Type B pancreatic cell (in vitro differentiated cells): ENCODE results near the gene MPHOSPH10. TPM values are rescaled to one million over a fixed set of nuclear protein-coding genes. Genes with fewer than 3 reads are reported as not detected.
"Not testable (repeated sequence)": the region's sequence is repeated elsewhere in the genome, so short reads cannot be mapped to it uniquely, and the experiment has no call there.

Source experiments
- DNase-seq: peaks from one replicate; pipeline ENCODE4 v3.0.0; 2021; ENCODE audit warnings: mixed read lengths; ENCODE audit not compliant: unreplicated experiment; ENCODE audit errors: extremely low spot score
- H3K27ac Mint-ChIP-seq: 2 replicates; pipeline ENCODE4 v1.8.0; 2021; ENCODE audit warnings: mild to moderate bottlenecking, mixed read lengths
- H3K27me3 Mint-ChIP-seq: 2 replicates; pipeline ENCODE4 v1.8.0; 2021; ENCODE audit warnings: mixed read lengths
- H3K36me3 Mint-ChIP-seq: 2 replicates; pipeline ENCODE4 v1.8.0; 2021; ENCODE audit warnings: mixed read lengths
- H3K4me1 Mint-ChIP-seq: one replicate; pipeline ENCODE4 v1.8.0; 2021; ENCODE audit warnings: mixed read lengths; ENCODE audit not compliant: unreplicated experiment
- H3K4me3 Mint-ChIP-seq: 2 replicates; pipeline ENCODE4 v1.8.0; 2021; ENCODE audit warnings: mild to moderate bottlenecking, mixed read lengths
- H3K9me3 Mint-ChIP-seq: 2 replicates; pipeline ENCODE4 v1.8.0; 2021; ENCODE audit warnings: mixed read lengths
- total RNA-seq: library from RNA; stranded (reverse); gene quantifications from 2 replicates; pipeline ENCODE4 v1.2.1, GENCODE V29; 2021; ENCODE audit warnings: low replicate concordance
- TF ChIP-seq, protein P1 (sequence below): fragments of 200-600 bp; sonication (generic); conservative IDR thresholded peaks from 2 replicates; pipeline ENCODE4 v1.5.0; 2021; ENCODE audit warnings: antibody characterized with exemption, mild to moderate bottlenecking

Gene MPHOSPH10
- total RNA-seq, 1 donor from 2014 or later, result 41.7 TPM

DNA sequence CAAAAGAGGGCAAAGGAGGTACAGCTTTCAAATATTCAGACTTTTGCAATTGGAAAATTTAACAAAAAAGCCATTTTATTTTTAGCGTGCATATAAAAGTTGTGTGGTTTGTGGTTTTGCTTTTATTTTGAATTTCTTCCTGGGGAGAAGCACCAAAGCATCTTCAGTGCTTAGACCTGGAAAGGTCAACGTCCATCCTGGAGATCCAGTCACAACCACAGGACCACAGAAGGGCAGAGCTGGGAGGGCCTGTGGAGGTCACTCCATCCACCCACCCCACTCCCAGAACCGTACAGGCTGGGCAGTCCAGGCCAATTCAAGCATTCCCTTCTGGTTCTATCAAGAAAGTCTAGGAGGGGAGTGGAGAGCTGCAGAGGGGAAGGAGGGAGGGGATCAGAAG is 43.8 kb downstream of the MPHOSPH10 start:
- no peaks in the 10 kb centered on the region for H3K9me3 Mint-ChIP-seq
- H3K36me3 Mint-ChIP-seq, result no peaks in the 10 kb centered on the region
- no peaks in the 10 kb centered on the region for H3K4me1 Mint-ChIP-seq
- TF ChIP-seq, protein P1, sequence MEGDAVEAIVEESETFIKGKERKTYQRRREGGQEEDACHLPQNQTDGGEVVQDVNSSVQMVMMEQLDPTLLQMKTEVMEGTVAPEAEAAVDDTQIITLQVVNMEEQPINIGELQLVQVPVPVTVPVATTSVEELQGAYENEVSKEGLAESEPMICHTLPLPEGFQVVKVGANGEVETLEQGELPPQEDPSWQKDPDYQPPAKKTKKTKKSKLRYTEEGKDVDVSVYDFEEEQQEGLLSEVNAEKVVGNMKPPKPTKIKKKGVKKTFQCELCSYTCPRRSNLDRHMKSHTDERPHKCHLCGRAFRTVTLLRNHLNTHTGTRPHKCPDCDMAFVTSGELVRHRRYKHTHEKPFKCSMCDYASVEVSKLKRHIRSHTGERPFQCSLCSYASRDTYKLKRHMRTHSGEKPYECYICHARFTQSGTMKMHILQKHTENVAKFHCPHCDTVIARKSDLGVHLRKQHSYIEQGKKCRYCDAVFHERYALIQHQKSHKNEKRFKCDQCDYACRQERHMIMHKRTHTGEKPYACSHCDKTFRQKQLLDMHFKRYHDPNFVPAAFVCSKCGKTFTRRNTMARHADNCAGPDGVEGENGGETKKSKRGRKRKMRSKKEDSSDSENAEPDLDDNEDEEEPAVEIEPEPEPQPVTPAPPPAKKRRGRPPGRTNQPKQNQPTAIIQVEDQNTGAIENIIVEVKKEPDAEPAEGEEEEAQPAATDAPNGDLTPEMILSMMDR, result no peak
- H3K27ac Mint-ChIP-seq, result no peak overlapping the region
- H3K27me3 Mint-ChIP-seq, result peaks cover 14% of the 10 kb centered on the region
- no peak for DNase-seq
- no peak overlapping the region for H3K4me3 Mint-ChIP-seq

DNA sequence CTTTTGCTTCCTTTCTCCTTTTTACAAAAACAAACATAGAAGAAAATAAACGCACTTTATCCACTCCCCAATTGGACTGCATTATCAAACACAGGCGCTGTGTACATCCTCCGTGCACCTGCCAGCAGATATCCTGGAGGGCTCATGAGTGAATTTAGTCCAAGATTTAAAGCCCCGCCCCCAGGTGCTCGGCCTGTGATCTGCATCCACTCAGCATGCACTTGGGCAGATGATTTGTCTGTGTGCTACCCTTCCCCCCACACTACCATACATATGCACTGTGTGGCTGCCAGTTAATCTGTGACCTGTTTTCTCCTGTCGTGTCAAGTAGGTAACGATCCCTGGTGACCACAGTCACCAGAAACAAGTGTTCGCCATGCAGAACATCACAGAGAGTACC is 48.4 kb downstream of the MPHOSPH10 start:
- not testable (repeated sequence) for H3K36me3 Mint-ChIP-seq, H3K27ac Mint-ChIP-seq, H3K4me3 Mint-ChIP-seq, H3K9me3 Mint-ChIP-seq, H3K4me1 Mint-ChIP-seq, DNase-seq
- peaks cover 14% of the 10 kb centered on the region for H3K27me3 Mint-ChIP-seq

DNA sequence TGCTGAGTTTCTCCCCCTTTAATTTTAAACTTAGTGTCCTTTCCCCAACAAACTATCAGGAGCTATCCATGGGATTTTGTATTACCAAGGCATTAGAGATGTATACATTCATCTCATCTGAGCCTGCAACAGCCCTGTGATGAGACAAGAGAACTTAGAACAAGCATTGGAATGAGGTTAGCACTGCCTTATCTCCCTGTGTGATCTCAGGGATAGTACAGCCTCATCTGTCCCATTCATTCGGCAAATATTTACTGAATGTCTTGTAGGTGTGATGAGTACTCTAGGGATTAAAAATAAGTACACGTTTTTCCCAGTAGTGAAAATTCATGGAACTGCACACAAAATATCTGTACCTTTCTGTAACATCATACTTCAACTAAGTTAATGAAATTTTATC is 50.9 kb downstream of the MPHOSPH10 start:
- no peaks in the 10 kb centered on the region for H3K9me3 Mint-ChIP-seq
- H3K27ac Mint-ChIP-seq, result no peak overlapping the region
- TF ChIP-seq, protein P1, result no peak
- peaks cover 3% of the 10 kb centered on the region for H3K4me1 Mint-ChIP-seq
- H3K4me3 Mint-ChIP-seq, result no peak overlapping the region
- peaks cover 7% of the 10 kb centered on the region for H3K27me3 Mint-ChIP-seq
- DNase-seq, result no peak
- H3K36me3 Mint-ChIP-seq, result no peaks in the 10 kb centered on the region

DNA sequence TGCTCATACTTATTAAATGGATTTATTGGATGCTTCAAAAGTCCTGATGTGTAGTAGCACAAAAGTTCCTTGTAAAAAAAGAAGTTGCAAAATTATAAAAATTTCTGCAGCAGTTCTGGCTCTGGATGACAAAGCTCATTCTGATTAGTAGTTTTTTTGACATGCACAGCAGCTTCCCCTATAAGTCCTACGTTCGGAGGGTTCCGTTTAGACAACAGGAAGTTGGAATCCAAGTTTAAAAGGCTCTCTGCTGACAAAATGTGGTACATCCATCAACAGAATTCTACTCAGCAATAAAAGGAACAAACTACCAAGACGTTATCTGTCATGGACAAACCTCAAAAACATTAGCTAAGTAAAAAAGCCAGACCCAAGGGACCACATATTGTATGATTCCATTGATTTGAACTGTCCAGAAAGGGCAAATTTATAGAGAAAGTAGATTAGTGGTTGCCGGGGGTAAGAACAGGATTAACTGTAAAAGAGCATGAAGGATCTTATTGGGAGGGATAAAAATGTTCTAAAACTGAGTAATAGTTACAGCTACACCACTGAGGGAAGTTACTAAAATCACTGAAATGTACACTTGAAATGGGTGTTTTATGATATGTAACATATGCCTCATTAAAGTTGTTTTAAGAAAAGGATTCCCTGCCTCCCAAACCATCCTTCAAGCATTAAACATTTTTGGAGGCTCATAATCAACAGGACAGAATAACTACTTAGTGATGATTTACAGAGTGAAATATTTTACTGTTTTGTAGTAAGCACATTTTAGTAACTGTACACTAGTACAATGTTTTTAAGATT is 53.1 kb downstream of the MPHOSPH10 start:
- DNase-seq, H3K4me1 Mint-ChIP-seq, H3K4me3 Mint-ChIP-seq, H3K9me3 Mint-ChIP-seq, H3K27ac Mint-ChIP-seq, H3K27me3 Mint-ChIP-seq, H3K36me3 Mint-ChIP-seq: not testable (repeated sequence)

DNA sequence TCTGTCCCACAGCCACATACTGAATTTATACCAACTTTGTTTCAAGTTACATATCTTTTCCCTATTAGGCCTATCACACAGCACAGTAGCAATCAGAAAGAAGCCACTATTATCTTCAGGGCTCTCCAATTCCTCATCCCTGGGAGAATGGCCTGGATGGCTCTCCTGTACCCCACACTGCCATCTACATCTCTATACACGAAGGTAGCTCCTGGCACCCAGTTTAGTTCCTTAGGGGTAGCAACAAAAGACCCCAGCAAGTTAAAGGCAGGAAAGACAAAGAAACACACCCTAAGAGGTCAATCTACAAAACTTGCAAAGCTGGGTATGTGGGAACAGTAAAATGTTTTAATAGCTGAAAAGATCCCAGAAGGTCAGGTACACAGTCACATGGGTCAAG is 56.5 kb downstream of the MPHOSPH10 start:
- H3K4me1 Mint-ChIP-seq, result peaks cover 3% of the 10 kb centered on the region
- H3K27me3 Mint-ChIP-seq, result no peaks in the 10 kb centered on the region
- no peak overlapping the region for H3K4me3 Mint-ChIP-seq
- H3K36me3 Mint-ChIP-seq, result no peaks in the 10 kb centered on the region
- no peak for DNase-seq
- TF ChIP-seq, protein P1, result no peak
- H3K9me3 Mint-ChIP-seq, result no peaks in the 10 kb centered on the region
- H3K27ac Mint-ChIP-seq, result peak overlapping the region; percentile 14

DNA sequence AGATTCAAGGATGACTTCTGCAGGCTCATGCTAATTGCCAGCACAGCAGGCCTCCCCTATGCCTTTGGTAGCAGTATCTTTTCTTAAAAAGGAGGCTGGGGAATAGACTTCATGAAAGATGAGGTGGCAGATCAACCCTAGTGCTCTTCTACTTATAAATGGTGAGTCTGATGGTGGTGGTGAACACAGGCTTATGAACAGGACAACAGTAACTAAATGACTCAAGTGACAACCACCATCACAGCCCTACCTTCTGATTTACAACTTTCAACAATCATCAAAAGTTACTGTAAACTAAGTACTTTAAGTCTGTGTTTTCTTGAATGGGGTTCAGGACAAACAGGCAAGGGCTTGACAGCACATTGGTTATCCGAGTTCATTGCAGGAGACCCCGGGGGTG is 57.2 kb downstream of the MPHOSPH10 start:
- no peak for DNase-seq
- no peak overlapping the region for H3K27ac Mint-ChIP-seq
- H3K36me3 Mint-ChIP-seq, result no peaks in the 10 kb centered on the region
- no peaks in the 10 kb centered on the region for H3K9me3 Mint-ChIP-seq
- peaks cover 3% of the 10 kb centered on the region for H3K4me1 Mint-ChIP-seq
- H3K4me3 Mint-ChIP-seq, result no peak overlapping the region
- no peaks in the 10 kb centered on the region for H3K27me3 Mint-ChIP-seq
- TF ChIP-seq, protein P1, result no peak
